ENCODE measurements around the gene NPW.
A peak's percentile ranks its signal among the peaks of the same experiment; 100 is the strongest.

Gene NPW

DNA sequence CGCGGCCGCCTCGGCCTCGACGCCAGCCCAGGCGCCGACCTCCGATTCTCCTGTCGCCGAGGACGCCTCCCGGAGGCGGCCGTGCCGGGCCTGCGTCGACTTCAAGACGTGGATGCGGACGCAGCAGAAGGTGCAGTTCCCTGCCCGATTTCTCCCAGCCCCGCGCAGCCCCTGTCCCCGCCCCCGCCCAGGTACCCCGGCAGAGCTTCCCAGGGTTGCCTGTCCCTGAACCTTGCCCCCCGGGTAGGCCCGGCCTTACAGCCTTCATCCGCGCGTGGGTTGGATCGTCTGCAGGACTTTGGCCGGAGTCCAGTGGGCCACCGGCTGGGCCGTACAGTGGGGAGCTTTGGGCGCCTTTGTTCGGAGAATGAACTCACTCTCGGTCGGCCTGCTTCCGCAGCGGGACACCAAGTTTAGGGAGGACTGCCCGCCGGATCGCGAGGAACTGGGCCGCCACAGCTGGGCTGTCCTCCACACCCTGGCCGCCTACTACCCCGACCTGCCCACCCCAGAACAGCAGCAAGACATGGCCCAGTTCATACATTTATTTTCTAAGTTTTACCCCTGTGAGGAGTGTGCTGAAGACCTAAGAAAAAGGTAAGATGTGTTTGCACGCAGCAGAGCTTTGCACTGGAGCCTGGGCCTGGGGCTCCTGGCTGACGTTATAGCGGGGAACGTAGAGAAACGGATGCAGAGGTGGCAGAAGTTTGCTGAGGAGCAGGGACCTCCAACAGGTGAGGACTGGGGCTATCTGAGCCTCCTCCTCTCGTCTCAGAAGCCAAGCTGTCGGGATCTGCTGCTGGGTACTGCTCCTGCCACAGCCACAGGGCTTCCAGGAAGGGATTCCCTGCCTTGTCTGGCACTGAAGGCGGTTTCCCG lies 35.0 kb upstream of the NPW start:
- no peak for DNase-seq

DNA sequence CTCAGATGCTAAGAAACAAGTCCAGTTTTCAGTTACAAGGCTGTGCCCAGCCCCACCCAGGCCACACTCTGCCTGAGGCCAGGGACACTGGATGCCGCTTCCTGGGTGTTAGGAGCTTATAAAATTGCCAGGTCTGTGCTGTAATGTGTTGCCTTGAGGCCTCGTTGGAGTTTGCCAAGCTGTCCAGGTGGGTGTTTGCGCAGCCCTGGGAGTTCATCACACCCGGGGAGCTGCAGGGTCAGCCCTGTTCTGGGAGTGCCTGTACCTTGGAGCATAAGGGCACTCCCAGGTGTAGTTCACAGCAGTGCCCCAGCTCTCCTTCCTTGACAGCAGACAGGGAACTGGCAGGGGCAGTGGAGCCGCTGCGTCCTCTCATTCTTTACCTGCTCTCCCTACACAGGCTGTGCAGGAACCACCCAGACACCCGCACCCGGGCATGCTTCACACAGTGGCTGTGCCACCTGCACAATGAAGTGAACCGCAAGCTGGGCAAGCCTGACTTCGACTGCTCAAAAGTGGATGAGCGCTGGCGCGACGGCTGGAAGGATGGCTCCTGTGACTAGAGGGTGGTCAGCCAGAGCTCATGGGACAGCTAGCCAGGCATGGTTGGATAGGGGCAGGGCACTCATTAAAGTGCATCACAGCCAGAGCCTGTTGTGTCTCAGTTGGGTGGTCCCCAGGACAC lies 34.0 kb upstream of the NPW start:
- DNase-seq, result no peak

DNA sequence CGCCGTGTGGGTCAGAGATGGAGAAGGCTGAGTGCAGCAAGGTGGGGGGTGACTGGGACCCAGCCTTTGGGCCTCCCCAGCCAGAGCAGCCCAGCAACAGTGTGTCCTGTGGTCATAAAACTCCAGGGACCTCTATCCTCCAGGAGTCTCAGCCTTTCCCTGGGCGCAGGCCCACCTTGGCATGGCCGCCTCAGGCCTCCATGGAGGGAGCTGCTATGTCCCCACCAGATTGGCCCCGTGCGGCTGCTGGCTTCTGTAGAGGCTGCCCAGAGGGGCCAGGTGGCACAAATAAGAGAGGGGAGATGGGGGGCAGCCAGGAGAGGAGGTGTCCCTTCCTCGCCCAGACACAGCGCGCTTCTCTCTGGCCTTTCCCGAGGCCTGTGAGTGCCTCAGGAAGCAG lies 32.4 kb upstream of the NPW start:
- DNase-seq, result no peak

DNA sequence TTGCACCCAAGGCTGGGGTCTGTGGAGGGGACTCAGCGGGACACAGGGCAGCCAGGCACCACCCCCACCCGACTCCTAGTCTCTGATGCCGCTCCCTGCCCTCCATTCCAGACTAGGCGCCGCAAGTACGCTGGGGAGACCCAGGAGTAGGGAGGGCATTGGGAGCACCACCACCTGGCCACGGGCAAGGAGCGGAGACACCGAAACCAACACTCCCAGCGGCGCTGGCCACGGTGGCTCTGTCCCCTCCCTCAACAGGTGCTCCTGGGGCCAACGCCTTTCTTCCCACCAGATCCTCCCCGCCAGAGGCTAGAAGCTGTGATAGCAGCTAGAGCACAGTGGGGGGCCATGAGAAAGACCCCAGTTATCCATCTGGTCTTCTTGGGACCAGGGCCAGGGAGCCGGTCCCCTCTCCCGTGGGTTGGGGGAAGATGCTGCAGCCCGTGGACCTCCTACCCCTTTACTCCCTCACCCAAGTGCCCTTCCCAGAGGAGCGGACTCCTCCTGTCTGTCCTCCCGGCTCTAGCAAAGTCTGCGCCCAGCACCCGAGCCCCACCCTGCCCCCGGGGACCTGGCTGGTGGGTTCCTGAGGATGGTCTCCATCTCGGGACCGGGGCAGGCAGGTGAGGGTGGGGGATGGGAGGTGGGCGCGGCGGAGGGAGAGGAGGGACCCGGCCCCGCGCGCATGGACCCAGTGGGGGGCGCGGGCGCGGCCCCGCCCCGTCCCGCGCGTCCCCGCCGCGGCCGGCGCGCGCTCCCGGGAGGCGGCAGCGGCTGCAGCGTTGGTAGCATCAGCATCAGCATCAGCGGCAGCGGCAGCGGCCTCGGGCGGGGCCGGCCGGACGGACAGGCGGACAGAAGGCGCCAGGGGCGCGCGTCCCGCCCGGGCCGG lies 30.1 kb upstream of the NPW start, which contains the start of gene SYNGR3:
TSS of gene SYNGR3 (plus strand) at position 762 of the 892 bp plus-strand sequence. CDS start 133 bp downstream, outside the sequence.
- DNase-seq, result no peak

DNA sequence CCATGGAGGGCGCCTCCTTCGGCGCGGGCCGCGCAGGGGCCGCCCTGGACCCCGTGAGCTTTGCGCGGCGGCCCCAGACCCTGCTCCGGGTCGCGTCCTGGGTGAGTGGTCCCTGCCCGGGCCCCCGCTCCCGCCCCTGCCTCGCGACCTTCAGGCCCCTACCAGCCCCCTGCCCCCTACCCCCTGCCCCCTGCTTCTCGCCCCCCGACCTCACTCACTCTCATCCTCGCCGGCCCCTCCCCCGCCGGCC lies 29.6 kb upstream of the NPW start:
- no peak for DNase-seq

DNA sequence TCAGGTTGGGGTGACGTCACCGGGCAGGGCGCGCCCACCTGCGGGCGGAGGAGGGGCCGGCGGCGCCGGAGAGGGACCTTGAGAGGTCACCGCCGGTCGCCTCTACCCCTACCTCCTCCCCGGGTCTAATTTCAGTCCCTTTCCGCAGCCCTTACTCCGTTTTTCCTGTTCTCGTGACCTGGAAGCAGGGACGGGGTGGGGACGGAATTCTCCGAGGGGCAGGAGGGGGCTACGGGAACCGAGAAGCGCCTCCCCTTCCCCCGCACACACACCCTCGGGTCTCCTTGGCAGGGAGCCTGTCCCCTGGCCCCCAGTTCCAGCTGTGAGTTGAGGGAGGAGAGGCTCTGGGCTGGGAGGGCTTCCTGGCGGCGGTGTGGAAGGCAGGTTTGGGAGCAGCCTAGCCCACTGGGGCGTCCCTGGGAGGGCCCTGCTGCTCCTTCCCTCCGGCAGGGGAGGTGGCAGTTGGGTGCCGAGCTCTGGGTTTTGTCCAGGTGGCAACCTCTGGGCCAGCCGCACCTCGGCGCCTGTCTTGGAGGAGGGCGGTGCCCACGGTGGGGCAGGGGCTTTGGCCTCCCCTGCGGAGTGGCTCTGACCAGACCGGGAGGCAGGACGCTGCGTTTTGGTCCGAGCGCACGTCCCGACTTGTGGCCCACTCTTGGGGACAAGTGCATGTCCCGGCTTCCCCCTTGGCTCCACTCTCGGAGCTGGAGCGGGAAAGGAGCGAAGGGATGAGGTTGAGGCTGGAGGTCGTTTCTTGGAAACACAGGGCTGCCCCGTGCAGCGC lies 29.0 kb upstream of the NPW start:
- DNase-seq, result no peak

DNA sequence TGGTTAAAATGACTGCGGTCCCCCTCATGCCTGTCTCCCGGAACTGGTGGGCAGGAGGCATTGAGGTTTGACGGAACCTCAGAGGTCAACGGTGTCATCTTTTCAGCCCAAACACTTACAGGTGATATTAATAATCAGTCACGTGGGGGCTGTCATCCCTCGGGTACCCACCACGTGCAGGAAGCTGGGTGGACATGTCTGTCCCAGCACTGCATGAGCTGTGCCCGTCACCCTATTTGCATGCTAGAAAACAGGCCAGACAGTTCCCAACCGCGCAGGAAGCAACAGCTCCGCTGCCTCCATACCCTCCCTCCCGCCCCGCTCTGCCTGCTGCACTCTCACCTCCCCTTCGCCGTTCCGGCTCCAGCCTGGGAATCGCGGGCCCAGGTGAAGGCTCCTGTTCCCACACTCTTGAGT lies 28.4 kb upstream of the NPW start:
- peak; percentile 41 for DNase-seq

DNA sequence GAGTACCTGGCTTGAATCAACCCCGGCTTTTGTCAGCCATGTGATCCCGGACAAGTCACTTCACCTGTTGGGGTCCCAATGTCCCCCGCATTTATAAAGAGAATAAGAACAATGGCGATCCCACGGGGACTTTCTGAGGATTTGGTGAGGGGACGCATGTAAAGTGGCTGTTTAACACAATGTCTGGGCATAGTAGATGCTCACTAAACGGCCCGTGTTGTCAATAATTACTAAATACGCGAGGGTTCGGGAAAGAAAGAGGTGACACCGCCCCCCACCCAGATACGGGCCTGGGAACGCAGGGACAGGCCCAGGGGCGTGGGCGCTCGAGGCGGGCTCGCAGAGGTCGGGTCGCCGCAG lies 28.0 kb upstream of the NPW start:
- DNase-seq, result no peak

DNA sequence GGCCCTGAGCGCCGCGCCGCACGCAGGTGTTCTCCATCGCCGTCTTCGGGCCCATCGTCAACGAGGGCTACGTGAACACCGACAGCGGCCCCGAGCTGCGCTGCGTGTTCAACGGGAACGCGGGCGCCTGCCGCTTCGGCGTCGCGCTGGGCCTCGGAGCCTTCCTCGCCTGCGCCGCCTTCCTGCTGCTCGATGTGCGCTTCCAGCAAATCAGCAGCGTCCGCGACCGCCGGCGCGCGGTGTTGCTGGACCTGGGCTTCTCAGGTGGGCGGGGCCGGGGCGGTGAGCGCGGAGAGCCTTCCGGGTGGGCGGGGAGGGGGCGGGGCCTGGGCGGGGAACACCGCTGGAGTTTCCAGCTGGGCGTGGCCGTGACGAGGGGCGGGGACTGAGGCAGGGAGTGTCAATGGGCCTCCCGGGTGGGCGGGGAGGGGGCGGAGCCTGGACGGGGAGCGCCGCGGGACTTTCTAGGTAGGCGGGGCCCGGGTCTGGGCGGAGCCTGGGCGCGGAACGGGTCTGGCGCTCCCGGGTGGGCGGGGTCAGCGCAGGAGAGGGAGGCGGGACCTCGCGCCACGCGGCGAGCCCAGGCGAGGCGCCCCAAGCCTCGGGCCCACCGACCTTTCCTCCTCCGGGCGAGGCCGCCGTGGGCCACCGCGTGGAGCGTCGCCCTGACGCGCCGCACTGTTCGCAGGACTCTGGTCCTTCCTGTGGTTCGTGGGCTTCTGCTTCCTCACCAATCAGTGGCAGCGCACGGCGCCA lies 27.5 kb upstream of the NPW start:
- DNase-seq, result peak; percentile 99

DNA sequence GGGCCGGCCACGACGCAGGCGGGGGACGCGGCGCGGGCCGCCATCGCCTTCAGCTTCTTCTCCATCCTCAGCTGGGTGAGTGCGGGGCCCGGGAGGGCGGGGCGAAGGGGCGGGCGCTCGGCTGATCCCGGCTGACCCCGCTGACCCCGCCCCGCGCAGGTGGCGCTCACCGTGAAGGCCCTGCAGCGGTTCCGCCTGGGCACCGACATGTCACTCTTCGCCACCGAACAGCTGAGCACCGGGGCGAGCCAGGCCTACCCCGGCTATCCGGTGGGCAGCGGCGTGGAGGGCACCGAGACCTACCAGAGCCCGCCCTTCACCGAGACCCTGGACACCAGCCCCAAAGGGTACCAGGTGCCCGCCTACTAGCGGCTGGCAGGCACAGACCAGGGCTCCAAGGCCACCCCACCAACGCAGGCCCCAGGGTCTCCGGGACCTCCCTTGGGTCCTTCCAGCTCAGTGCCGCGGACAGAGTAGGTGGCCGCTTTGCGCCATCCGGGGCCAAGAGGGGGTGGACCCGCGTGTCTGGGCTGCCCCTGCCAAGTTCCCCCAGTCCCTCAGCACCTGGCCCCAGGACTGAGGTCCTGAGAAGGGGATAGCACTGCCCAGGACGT lies 26.8 kb upstream of the NPW start:
- DNase-seq, result no peak

DNA sequence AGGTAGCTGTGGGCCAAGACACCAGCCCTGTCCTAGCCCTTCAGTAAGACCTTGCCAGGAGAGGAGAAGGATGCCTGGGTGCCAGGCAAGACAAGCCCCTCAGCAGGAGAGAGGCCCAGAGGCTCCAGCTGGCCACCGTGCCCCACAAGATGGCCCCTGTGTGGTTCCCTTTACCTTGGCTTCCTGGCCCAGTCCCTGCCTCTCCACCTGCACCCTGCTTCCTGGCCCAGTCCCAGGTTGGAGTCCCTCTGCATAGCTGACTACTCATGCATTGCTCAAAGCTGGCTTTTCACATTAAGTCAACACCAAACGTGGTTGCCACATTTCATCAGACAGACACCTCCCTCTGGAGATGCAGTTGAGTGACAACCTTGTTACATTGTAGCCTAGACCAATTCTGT lies 25.9 kb upstream of the NPW start:
- DNase-seq, result no peak

DNA sequence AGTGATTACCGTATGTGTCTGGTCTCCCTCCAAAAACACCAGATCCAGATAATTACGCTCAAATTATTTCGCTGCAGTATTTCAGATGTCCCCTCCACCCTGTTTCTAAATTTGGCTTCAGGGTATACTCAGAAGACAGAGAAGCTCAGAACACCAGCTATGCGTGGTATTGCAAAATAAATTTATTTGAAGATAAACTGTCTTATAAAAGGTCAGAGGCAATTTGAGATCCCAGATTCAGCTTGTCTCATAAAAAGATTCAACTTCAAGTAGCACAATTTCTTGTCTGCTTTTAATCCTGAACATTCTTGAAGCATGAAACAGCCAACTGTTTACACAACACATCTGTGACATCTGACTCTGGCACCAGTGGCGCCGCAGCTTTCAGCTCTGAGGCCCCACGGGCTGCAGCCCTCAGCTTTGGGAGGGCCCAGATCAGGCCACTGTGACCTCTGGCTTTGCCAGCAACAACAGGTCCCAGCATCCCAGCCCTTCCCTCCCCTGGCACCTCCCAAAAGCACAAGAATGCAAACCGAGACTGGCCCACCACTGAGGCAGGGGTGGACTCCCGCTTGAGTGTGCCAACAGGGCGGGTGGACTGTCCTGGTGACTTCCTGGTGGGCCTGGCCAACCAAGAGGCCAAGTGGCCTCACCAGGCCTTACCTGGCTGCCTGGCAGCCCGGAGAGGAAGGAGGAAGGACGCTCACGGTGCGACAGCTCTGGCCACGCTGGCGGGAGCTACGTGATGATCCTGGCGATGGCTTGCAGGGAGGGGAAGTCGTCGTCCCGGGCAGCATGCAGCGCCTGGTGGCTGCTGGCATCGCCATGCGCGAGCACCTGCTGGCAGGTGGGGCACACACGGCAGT lies 21.9 kb upstream of the NPW start:
- DNase-seq, result no peak

DNA sequence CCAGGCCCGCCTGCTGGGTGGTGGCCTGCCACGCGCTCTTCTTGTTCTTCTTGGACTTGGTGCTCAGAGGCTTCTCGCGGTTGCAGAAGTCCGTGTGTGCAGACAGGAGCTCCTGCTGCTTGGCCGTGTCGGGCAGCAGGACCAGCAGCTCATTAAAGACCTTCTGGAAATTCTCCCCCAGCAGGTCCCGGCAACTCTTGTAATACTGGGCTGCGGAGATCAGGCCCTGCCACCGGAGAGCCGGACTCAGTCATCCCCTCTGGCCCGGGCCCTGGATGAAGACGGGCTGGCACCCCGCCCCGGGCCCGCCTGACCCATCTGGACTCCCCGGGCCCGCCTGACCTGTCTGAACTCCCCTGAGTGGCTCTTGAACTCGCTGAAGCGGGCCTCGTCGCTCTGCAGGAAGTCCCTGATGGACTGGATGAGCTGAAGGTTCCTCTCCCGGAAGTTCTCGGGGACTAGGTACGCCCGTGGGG lies 21.2 kb upstream of the NPW start:
- DNase-seq, result no peak

DNA sequence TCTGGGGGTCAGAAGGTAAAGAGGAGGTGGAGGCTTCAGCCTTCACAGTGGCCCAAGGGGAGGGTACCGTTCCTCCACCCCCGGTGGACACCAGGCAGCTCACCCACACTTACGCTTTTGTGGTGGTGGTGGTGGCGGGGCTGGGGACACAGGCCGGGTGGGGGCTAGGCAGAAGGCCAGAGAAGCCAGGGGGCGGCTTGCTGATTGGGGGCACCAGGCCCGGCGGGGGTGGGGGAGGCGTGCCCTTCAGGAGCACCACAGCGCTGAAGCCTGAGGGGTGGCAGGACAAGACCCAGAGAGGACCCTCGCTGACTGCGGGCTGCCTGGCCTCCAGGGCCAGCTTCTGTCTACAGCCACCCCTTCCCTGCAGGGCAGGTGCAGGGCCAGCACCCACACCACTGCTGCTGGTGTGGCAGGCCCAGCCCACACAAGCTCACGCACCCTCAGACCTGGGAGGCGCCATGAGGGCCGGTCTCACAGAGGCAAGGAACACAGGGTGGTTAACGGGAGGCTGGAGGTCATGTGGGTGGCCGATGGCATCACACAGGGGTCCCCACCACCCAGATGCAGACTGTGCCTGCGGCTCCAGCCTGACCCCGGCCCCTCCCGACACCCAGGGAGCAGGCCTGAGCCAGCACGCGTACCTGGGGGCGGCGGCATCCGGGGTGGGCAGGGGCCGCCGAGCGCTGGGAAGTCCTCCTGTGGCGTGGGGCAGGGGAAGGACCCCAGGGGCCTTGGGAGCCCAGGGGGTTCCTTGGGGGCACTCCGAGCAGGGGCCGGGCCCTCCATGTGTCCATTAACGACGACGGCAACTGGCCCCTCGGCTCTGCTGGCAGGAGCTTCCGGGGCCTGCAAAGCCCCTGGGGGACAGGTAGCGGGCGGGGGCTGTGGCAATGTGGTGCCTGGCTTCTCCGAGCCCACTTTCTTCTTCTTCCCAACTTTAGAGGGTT lies 20.5 kb upstream of the NPW start:
- DNase-seq, result no peak

DNA sequence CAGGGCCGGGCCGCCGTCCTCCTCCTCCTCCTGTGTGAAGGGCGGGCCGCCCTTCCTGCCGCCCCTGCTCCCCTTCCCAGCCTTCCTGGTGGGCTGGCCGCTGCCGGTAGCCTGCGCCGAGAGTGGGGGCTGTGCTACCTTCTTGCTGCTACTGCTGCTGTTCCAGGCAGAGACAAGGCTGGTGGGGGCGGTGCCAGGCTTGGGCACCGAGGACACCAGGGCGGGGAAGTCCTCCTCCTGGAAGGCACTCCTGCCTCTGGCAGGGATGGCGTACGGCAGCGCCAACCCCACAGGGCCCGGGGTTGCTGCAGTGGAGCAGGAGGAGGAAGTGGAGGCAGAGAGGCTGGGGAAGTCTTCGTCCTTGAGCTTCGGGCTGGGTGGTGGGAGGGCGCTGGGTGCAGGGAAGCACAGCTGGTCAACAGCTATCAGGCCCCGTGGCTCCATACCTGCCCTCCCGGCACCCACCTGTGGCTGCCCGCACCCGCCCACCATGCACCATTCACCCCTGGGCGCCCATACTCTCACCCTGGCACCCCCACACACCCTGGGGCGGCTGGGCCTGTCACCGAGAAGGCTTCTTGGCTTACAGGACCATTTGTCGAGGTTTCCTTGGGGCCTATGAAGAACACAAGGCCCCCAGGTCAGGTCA lies 19.6 kb upstream of the NPW start:
- DNase-seq, result no peak

DNA sequence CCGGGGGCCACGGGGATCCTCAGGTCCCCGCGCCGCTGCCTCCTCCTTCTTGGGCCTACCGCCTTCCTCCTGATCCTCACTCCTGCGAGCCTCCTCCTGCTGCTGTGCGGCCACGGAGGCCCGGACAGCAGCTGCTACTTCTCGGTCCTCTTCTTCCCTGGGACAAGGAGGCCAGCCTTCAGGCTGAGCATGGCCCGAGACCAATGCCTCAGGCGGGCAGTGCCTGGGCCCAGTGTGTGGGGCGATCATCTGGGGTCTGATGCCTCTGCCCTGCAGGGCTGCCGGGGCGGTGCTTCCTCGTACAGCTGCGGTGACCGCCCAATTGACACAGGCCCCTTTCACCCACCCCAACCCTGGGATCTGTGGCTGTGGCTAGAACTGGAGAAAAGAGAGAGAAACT lies 18.6 kb upstream of the NPW start:
- no peak for DNase-seq

DNA sequence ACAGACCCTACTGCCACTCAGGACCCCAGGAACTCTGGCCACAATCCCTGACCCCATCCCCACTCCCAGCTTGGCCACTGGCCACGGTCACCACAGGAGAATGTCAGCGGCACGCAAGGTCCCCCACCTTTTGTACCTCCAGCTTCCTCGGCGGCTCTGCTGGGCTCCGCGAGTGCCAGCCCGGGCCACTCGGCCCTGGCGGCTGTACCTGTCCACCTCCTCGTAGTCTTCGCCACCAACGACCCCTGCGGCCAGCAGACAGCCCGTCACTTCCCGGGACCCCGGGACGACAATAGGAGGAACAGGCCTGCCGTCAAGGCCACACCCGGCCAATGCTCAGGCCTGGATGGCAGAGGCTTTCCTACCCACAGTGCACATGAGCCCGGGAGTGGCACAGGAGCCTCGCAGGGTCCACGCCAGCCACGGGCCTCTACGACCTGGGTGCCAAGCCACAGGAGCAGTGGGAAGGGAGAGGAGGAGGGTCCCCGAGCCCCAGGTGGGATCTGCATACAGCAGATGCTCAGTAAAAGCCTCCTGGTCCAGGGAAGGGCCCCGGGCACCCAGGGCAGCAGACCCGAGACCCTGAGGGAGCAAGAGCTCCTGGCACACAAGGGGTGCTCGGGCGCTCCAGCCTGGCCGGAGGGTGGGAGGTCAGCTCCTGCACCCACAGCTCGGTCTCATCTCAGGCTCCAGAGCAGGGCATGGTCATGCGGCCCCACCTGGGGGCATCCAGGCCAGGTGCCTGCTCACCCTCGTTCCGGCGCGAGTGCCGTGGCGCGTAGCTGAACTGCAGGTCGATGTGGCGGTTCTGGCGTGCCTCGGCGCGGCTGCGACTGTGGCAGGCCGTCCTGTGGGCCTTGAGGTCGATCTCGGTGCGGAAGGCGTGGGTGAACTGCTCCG lies 17.9 kb upstream of the NPW start:
- DNase-seq, result no peak

All from suppressor macrophage treated with lipopolysaccharide for 4 hours (primary cell).